ENCODE data around the gene MAG.

The MAG gene

DNA sequence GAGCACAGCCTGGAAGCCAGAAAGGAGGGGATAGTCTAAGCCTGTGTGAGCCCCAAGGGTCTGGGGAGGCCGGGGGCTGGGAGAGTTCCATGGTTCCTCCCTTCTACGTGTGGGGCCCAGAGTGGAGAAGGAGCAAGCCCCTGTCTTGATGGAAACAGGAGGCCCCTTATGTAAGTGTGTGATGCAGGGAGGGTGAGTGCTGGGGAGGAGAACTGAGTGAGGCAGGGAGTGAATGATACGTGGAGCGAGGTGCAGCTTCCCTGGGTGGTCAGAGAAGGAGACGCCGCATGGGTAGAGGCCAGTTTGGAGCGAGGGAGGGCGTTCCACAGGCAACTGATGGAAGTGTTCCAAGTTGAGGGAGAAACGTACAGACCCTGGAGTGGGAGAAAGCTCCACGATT is 16.0 kb downstream of the MAG start:
- no peak overlapping the region for H3K4me3 ChIP-seq (replicated peaks; ENCODE audit: insufficient read depth, low read length)

DNA sequence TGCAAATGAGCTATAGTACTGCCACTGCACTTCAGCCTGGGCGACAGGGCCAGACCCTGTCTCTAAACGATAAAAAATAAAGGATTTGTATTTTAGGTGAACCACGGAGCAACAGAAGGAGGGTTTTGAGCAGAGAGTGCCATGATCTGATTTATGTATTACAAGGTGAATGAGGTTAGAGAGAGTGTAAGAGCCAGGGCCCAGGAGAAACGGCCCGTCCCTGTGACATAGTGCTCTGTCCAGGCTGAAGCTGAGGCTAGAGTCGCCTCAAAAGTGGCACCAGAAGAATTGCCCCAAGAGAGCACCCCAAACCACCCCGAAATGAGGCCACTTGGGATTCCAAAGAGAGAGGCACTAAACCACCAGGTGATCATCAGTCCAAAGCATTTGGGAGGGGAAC is 16.9 kb downstream of the MAG start:
- no peaks in the 10 kb centered on the region for H3K27me3 ChIP-seq (ENCODE audit: insufficient read depth, poor library complexity, severe bottlenecking)
- TF ChIP-seq SPI1 (IDR thresholded peaks at IDR 0.05; ENCODE audit: borderline replicate concordance, low read depth), result no peak
- TF ChIP-seq, protein P1, sequence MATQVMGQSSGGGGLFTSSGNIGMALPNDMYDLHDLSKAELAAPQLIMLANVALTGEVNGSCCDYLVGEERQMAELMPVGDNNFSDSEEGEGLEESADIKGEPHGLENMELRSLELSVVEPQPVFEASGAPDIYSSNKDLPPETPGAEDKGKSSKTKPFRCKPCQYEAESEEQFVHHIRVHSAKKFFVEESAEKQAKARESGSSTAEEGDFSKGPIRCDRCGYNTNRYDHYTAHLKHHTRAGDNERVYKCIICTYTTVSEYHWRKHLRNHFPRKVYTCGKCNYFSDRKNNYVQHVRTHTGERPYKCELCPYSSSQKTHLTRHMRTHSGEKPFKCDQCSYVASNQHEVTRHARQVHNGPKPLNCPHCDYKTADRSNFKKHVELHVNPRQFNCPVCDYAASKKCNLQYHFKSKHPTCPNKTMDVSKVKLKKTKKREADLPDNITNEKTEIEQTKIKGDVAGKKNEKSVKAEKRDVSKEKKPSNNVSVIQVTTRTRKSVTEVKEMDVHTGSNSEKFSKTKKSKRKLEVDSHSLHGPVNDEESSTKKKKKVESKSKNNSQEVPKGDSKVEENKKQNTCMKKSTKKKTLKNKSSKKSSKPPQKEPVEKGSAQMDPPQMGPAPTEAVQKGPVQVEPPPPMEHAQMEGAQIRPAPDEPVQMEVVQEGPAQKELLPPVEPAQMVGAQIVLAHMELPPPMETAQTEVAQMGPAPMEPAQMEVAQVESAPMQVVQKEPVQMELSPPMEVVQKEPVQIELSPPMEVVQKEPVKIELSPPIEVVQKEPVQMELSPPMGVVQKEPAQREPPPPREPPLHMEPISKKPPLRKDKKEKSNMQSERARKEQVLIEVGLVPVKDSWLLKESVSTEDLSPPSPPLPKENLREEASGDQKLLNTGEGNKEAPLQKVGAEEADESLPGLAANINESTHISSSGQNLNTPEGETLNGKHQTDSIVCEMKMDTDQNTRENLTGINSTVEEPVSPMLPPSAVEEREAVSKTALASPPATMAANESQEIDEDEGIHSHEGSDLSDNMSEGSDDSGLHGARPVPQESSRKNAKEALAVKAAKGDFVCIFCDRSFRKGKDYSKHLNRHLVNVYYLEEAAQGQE (IDR thresholded peaks at IDR 0.05; ENCODE audit: insufficient replicate concordance, low read depth), result no peak
- TF ChIP-seq POLR2AphosphoS5 (IDR thresholded peaks at IDR 0.05; ENCODE audit: low read depth), result no peak
- TF ChIP-seq, protein P2, sequence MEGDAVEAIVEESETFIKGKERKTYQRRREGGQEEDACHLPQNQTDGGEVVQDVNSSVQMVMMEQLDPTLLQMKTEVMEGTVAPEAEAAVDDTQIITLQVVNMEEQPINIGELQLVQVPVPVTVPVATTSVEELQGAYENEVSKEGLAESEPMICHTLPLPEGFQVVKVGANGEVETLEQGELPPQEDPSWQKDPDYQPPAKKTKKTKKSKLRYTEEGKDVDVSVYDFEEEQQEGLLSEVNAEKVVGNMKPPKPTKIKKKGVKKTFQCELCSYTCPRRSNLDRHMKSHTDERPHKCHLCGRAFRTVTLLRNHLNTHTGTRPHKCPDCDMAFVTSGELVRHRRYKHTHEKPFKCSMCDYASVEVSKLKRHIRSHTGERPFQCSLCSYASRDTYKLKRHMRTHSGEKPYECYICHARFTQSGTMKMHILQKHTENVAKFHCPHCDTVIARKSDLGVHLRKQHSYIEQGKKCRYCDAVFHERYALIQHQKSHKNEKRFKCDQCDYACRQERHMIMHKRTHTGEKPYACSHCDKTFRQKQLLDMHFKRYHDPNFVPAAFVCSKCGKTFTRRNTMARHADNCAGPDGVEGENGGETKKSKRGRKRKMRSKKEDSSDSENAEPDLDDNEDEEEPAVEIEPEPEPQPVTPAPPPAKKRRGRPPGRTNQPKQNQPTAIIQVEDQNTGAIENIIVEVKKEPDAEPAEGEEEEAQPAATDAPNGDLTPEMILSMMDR (IDR thresholded peaks at IDR 0.05; ENCODE audit: insufficient read depth, low read length), result no peak
- no peak for TF ChIP-seq GABPA (IDR thresholded peaks at IDR 0.05; ENCODE audit: low read depth)
- no peak overlapping the region for H3K27ac ChIP-seq (replicated peaks)
- DNase-seq (ENCODE audit: low read depth in 1 of 2, low spot score in 1 of 2), result no peak
- no peak overlapping the region for H3K4me3 ChIP-seq (replicated peaks; ENCODE audit: insufficient read depth, low read length)

More for the DNA sequence above, 16.0 kb downstream of the MAG start:
- no peaks in the 10 kb centered on the region for H3K27me3 ChIP-seq (ENCODE audit: insufficient read depth, poor library complexity, severe bottlenecking)
- TF ChIP-seq, protein P2 (IDR thresholded peaks at IDR 0.05; ENCODE audit: insufficient read depth, low read length), result no peak
- no peak for TF ChIP-seq SPI1 (IDR thresholded peaks at IDR 0.05; ENCODE audit: borderline replicate concordance, low read depth)
- no peak for TF ChIP-seq GABPA (IDR thresholded peaks at IDR 0.05; ENCODE audit: low read depth)
- TF ChIP-seq POLR2AphosphoS5 (IDR thresholded peaks at IDR 0.05; ENCODE audit: low read depth), result no peak
- no peak for DNase-seq (ENCODE audit: low read depth in 1 of 2, low spot score in 1 of 2)
- no peak overlapping the region for H3K27ac ChIP-seq (replicated peaks)

DNA sequence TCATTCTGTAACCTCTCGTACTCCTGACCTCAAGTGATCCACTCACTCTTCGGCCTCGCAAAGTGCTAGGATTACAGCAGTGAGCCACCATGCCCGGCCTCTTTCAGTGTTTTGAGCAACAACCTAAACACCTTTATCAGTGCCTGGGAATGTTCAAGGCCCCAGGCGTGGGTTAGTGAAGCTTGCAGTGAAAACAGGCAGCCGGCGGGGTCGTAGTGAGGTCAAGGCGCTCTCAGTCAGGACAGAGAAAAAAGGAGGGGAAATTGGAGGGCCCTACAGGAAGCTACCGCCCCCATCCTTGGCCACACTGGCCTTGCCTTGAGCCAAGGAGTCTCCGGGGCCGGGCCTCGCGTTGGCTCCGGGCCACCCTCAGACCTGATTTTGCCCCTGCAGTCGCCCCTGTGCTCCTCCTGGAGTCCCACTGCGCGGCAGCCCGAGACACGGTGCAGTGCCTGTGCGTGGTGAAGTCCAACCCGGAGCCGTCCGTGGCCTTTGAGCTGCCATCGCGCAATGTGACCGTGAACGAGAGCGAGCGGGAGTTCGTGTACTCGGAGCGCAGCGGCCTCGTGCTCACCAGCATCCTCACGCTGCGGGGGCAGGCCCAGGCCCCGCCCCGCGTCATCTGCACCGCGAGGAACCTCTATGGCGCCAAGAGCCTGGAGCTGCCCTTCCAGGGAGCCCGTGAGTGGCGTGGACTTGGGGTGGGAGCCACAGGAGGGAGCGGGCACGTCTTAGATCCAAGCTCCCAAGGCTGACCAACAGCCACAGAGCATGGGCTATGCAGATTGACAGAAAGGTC is 17.7 kb downstream of the MAG start:
- no peak for TF ChIP-seq POLR2AphosphoS5 (IDR thresholded peaks at IDR 0.05; ENCODE audit: low read depth)
- Histone ChIP-seq H3K27me3 (ENCODE audit: insufficient read depth, poor library complexity, severe bottlenecking) (no peaks in the 10 kb centered on the region), H3K27ac (replicated peaks) (no peak overlapping the region), H3K4me3 (replicated peaks; ENCODE audit: insufficient read depth, low read length) (no peak overlapping the region)
- DNase-seq (ENCODE audit: low read depth in 1 of 2, low spot score in 1 of 2), result no peak

DNA sequence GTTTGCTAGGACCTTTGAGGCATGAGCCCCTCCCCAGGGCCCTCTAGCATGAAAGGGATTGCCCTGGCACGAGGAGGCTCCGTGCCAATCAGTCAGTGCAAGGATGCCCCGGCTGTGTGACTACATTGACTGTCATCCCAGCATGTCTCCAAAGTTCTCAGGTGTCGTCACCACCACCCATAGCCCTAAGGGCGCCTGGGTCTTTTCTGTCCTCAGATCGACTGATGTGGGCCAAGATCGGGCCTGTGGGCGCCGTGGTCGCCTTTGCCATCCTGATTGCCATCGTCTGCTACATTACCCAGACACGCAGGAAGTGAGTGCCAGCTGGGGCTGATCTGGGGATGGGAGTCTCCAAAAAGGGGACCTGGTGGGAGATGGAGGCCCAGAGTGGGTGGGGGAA is 18.4 kb downstream of the MAG start:
- H3K27ac ChIP-seq (replicated peaks), result no peak overlapping the region
- no peak for DNase-seq (ENCODE audit: low read depth in 1 of 2, low spot score in 1 of 2)
- H3K27me3 ChIP-seq (ENCODE audit: insufficient read depth, poor library complexity, severe bottlenecking), result no peaks in the 10 kb centered on the region
- H3K4me3 ChIP-seq (replicated peaks; ENCODE audit: insufficient read depth, low read length), result no peak overlapping the region
- TF ChIP-seq POLR2AphosphoS5 (IDR thresholded peaks at IDR 0.05; ENCODE audit: low read depth), result no peak
- TF ChIP-seq SPI1 (IDR thresholded peaks at IDR 0.05; ENCODE audit: borderline replicate concordance, low read depth), result no peak

DNA sequence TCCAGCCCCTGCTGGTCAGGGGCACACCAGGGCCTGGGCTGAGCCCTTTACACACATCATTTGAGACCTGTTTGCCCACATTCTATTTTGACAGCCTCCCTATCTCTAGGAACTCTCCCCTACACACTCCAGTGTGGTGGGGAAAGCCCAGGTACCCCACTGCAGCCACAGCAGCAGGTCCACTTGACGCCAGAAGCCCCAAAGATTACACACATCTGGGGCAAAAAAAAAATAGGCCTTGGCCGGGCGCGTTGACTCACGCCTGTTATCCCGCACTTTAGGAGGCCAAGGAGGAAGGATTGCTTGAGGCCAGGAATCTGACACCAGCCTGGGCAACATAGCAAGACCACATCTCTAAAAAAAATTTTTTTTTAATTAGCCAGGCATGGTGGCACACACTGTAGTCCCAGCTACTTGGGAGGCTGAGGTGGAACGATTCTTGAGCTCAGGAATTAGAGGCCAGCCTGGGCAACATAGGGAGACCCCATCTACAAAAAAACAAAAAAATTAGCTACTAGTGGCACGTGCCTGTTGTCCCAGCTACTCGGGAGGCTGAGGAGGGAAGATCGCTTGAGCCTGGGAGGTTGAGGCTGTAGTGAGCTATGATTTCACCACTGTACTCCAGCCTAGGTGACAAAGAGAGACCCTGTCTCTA is 19.0 kb downstream of the MAG start:
- H3K27me3 ChIP-seq (ENCODE audit: insufficient read depth, poor library complexity, severe bottlenecking), result no peaks in the 10 kb centered on the region
- no peak overlapping the region for H3K4me3 ChIP-seq (replicated peaks; ENCODE audit: insufficient read depth, low read length)
- H3K27ac ChIP-seq (replicated peaks), result no peak overlapping the region
- no peak for DNase-seq (ENCODE audit: low read depth in 1 of 2, low spot score in 1 of 2)
- TF ChIP-seq GABPA (IDR thresholded peaks at IDR 0.05; ENCODE audit: low read depth) (no peak), SPI1 (IDR thresholded peaks at IDR 0.05; ENCODE audit: borderline replicate concordance, low read depth) (no peak), POLR2AphosphoS5 (IDR thresholded peaks at IDR 0.05; ENCODE audit: low read depth) (no peak)
- TF ChIP-seq, protein P2 (IDR thresholded peaks at IDR 0.05; ENCODE audit: insufficient read depth, low read length), result no peak
- TF ChIP-seq, protein P1 (IDR thresholded peaks at IDR 0.05; ENCODE audit: insufficient replicate concordance, low read depth), result no peak

Data from HL-60 (cell line).